GM19193 (cell line): ENCODE data around the gene LRP1B.

Experiments
- POLR2A ChIP-seq: IDR thresholded peaks from 4 replicates; pipeline ENCODE4 v1.6.1; 2011; ENCODE audit not compliant: insufficient read depth, insufficient read length; ENCODE audit errors: extremely low read depth

LRP1B gene

GRCh38 chr2:141455211-141455826 lies 675.5 kb downstream of the LRP1B start:
- TF ChIP-seq POLR2A, result no peak

GRCh38 chr2:141440072-141440635 lies 690.7 kb downstream of the LRP1B start:
- no peak for TF ChIP-seq POLR2A

- no peak for TF ChIP-seq POLR2A
These were observed 691.3 kb downstream of the LRP1B start for GRCh38 chr2:141439524-141439923.

GRCh38 chr2:141438536-141438935 lies 692.3 kb downstream of the LRP1B start:
- no peak for TF ChIP-seq POLR2A

GRCh38 chr2:141437521-141437920 lies 693.3 kb downstream of the LRP1B start:
- no peak for TF ChIP-seq POLR2A

GRCh38 chr2:141423124-141423523 lies 707.7 kb downstream of the LRP1B start:
- no peak for TF ChIP-seq POLR2A

GRCh38 chr2:141417246-141417797 lies 713.5 kb downstream of the LRP1B start:
- TF ChIP-seq POLR2A, result no peak

GRCh38 chr2:141411419-141411818 lies 719.4 kb downstream of the LRP1B start:
- no peak for TF ChIP-seq POLR2A

GRCh38 chr2:141399270-141399669 lies 731.5 kb downstream of the LRP1B start:
- TF ChIP-seq POLR2A, result no peak

- no peak for TF ChIP-seq POLR2A
These were observed 737.6 kb downstream of the LRP1B start for GRCh38 chr2:141393214-141393545.

- TF ChIP-seq POLR2A, result no peak
These were observed 738.2 kb downstream of the LRP1B start for GRCh38 chr2:141392517-141393213.

- no peak for TF ChIP-seq POLR2A
These were observed 744.6 kb downstream of the LRP1B start for GRCh38 chr2:141386168-141386567.

GRCh38 chr2:141384676-141385075 lies 746.1 kb downstream of the LRP1B start:
- no peak for TF ChIP-seq POLR2A

- no peak for TF ChIP-seq POLR2A
These were observed 748.9 kb downstream of the LRP1B start for GRCh38 chr2:141381946-141382345.

- TF ChIP-seq POLR2A, result no peak
These were observed 750.5 kb downstream of the LRP1B start for GRCh38 chr2:141380008-141380979.
